GM21619 (cell line): ENCODE data around the gene DDX54.

Source experiments
- ATAC-seq: cut with Tn5 transposase; IDR thresholded peaks from one replicate; pipeline ENCODE4 v1.9.1; 2021; ENCODE audit not compliant: unreplicated experiment

Gene DDX54

GRCh38 chr12:113185180-113186032, at the start of gene DDX54, which contains the start of gene RITA1:
DDX54 (minus strand) TSS chr12:113185478; CDS start chr12:113185451, 27 bp downstream.
RITA1 (plus strand) TSS chr12:113185721; CDS start chr12:113186747, 1,026 bp downstream.
- ATAC-seq = peak; percentile 45

- no peak for ATAC-seq
These were observed 49.2 kb upstream of the DDX54 start for GRCh38 chr12:113234483-113234882.

DNA sequence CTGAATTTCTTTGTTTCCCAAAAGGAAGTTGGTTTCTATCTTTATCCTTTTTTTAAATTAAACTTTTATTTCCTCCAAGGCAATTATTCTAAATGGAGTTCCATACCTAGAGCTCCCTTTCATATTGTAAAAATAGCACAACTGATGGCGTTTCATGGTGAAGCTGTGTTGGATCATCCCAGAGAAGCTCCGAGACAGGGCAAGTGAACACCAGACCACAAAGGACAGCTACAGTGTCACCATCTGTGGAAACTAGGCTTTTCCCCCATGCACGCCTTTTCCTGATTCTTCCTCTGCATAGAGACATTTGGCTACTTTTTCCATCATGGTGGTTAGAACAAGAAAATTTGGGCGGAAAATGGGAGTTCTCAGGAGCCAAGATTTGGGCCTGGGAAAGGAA, 48.7 kb upstream of the DDX54 start:
- ATAC-seq = no peak

DNA sequence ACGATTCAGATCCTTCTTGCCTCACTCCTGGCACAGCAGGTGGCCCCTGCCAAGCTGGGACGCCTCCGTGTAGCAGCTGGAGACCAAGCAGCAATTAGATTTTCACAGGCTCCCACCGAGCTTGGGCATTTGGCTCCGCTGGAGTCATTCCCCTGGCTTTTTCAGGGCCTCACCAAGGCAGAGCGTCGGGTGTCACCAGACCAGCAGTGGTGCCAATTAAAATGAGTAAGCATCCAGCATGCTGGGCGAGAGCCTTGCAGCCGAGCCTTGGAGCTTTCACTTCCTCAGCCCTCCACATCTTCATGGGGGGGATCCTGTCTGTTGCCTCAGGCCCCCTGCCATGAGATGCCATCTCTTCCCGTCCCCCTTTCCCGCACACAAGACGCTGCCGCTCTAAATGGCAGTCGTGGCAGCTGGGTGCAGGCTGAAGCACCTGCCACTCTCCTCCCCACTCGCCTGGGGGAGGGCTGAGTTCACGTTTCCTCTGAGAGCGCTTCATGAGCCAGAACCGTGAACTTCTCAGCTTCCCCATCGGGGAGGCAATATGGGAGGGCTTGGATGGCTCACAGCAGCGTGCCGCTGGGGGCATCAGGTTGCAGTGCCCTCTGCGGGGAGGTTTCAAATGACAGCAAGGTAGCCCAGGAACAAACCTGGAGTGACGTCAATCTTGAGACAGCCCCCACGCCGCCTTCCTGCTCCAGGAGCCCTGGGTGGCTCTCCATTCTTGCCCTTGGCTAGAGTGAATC, 47.7 kb upstream of the DDX54 start:
- peak; percentile 57 for ATAC-seq

GRCh38 chr12:113232089-113232839, 47.0 kb upstream of the DDX54 start:
- no peak for ATAC-seq

- no peak for ATAC-seq
These were observed 46.2 kb upstream of the DDX54 start for GRCh38 chr12:113231235-113232088.

GRCh38 chr12:113230315-113231234, 45.3 kb upstream of the DDX54 start:
- ATAC-seq = peak; percentile 6

- no peak for ATAC-seq
These were observed 43.2 kb upstream of the DDX54 start for GRCh38 chr12:113228394-113229028.

DNA sequence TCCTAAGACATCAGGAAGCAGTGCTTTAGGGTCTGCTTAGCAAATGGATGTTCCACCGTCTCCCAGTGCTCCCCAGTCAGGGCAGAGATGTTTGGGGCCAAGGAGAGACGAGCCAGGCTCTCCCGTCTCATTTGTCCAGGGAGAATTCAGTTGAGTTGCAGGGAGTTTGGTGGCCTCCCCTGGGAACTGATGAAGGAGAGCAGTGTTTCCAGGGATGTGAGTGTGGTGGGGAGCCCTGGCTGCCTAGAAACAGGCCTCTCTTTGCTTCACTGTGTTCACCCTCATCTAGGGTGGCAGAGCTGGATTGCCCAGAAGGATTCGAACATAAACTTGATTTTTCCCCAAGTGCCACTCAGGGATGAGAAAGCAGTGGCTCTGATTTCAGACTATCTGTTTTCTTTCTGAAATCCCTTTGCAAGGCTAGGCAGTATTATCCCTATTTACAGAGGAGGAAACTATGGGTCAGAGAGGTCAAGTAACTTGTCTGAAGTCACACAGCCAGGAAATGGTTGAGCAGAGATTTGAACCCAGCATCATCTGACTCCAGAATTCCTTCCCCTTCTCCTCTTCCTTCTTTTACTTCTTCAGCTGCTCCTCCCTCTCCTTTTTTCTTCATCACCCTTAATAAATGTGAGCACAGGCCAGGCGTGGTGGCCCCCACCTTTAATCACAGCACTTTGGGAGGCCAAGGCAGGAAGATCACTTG, 42.6 kb upstream of the DDX54 start:
- no peak for ATAC-seq

DNA sequence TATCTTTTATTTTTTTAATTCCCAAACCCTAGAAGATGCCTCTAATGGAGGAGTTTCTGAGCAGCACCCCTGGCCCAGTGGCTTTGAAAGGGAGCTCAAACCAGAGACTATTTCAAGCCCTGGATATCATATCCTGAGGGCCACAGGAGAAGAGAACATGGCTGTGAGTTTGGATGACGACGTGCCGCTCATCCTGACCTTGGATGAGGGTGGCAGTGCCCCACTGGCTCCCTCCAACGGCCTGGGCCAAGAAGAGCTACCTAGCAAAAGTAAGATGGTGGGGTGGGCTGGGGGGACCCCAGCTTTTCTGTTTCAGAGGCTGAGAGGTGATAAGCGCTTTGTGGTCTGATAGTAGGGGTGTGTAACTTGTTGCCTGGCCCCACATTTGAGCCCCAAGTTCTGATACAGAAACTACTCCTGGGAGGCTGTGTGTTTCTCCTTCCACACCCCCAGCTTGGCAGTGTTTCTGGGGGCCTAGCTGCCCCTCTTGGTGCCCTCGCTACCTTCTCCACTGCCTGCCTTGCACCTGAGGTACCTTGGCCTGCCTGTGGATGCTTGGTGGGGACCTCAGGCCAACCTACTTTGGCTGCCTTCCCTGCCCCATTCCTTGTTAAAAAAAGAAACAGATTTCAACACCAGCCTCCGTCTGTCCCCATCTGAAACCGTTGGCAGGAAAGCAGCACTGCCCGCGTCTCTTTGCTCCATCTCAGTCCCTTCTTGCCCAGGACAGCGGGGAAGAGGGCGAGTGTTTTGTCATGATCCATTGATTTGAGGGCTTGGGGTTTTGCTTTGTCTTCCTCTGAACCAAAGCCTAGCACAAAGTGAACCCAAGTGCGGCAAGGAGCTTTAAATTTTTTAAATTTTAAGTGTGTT, 41.7 kb upstream of the DDX54 start:
- no peak for ATAC-seq

DNA sequence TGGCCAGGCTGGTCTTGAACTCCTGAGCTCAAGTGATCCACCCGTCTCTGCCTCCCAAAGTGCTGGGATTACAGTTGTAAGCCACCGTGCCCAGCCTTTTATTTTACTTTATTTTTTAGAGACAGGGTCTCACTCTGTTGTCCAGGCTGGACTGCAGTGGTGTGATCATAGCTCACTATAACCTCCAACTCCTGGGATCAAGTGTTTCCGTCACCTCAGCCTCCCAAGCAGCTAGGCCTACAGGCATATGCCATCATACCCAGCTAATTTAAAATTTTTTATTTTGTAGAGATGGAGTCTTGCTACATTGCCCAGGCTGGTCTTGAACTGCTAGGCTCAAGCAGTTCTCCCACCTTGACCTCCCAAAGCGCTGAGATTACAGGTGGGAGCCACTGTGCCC, 39.7 kb upstream of the DDX54 start:
- ATAC-seq = no peak

GRCh38 chr12:113222730-113223531, 37.7 kb upstream of the DDX54 start:
- ATAC-seq = no peak

GRCh38 chr12:113221997-113222729, 36.9 kb upstream of the DDX54 start:
- no peak for ATAC-seq

- ATAC-seq = peak; percentile 87
These were observed 36.1 kb upstream of the DDX54 start, which contains the start of gene TPCN1 for GRCh38 chr12:113221181-113221996. TPCN1 (plus strand) TSS chr12:113221464; CDS start chr12:113226853, 5,389 bp downstream.
